GM04503 (cell line): ENCODE measurements around the gene GLDN.

ENCODE experiments used
- DNase-seq: peaks from one replicate; pipeline ENCODE4 v3.0.0-alpha.2; 2012; ENCODE audit warnings: low read depth

GLDN gene

GRCh38 chr15:51356983-51357382 is 15.5 kb downstream of the GLDN start:
- no peak for DNase-seq

GRCh38 chr15:51359981-51360380 is 18.5 kb downstream of the GLDN start:
- no peak for DNase-seq

GRCh38 chr15:51363383-51363782 is 21.9 kb downstream of the GLDN start:
- DNase-seq, result no peak

- DNase-seq, result no peak
Measured at GRCh38 chr15:51365417-51365816, 24.0 kb downstream of the GLDN start.

GRCh38 chr15:51366071-51366470 is 24.6 kb downstream of the GLDN start:
- DNase-seq, result no peak

GRCh38 chr15:51366920-51367319 is 25.5 kb downstream of the GLDN start:
- no peak for DNase-seq

GRCh38 chr15:51367322-51367976 is 26.0 kb downstream of the GLDN start:
- DNase-seq, result no peak

- DNase-seq, result no peak
Measured at GRCh38 chr15:51368307-51368706, 26.9 kb downstream of the GLDN start.

- DNase-seq, result no peak
Measured at GRCh38 chr15:51368751-51369450, 27.4 kb downstream of the GLDN start.

- no peak for DNase-seq
Measured at GRCh38 chr15:51369451-51369761, 28.0 kb downstream of the GLDN start.

- no peak for DNase-seq
Measured at GRCh38 chr15:51371266-51371665, 29.8 kb downstream of the GLDN start.

- no peak for DNase-seq
Measured at GRCh38 chr15:51374131-51374530, 32.7 kb downstream of the GLDN start.

- DNase-seq, result no peak
Measured at GRCh38 chr15:51375966-51376640, 34.6 kb downstream of the GLDN start.

- DNase-seq, result peak; percentile 81
Measured at GRCh38 chr15:51377038-51377786, 35.8 kb downstream of the GLDN start.

GRCh38 chr15:51378406-51378805 is 37.0 kb downstream of the GLDN start:
- DNase-seq, result no peak

GRCh38 chr15:51379390-51379789 is 37.9 kb downstream of the GLDN start:
- no peak for DNase-seq

GRCh38 chr15:51380999-51381806 is 39.7 kb downstream of the GLDN start:
- DNase-seq, result no peak

- no peak for DNase-seq
Measured at GRCh38 chr15:51382787-51383186, 41.3 kb downstream of the GLDN start.

GRCh38 chr15:51386029-51386428 is 44.6 kb downstream of the GLDN start:
- no peak for DNase-seq

GRCh38 chr15:51386486-51386885 is 45.0 kb downstream of the GLDN start:
- DNase-seq, result no peak

GRCh38 chr15:51386960-51387698 is 45.7 kb downstream of the GLDN start:
- DNase-seq, result no peak
